ENCODE measurements around the gene DIAPH1.

DIAPH1 gene

GRCh38 chr5:141637123-141637766, 18.4 kb upstream of the DIAPH1 start:
- peaks cover 5% of the 10 kb centered on the region for H3K4me1 ChIP-seq (ENCODE audit: insufficient read depth, poor library complexity, severe bottlenecking)
- ATAC-seq (ENCODE audit: low read depth) = peak; percentile 48

GRCh38 chr5:141636413-141637122, 17.8 kb upstream of the DIAPH1 start, which contains the start of the genes HDAC3 and RELL2:
Gene HDAC3, minus strand, starts transcription at chr5:141636849. Its CDS starts 59 bp downstream, at chr5:141636790.
Gene RELL2, plus strand, starts transcription at chr5:141636997. Its CDS starts 1,229 bp downstream, at chr5:141638226.
- peak within 1 kb of the TSS; percentile 38 for H3K27ac ChIP-seq (ENCODE audit: poor library complexity, severe bottlenecking)
- peak; percentile 96 for DNase-seq (ENCODE audit: low spot score)
- H3K4me3 ChIP-seq (ENCODE audit: severe bottlenecking) = peak within 1 kb of the TSS; percentile 71
- H3K27me3 ChIP-seq (ENCODE audit: insufficient read depth, poor library complexity, severe bottlenecking) = no peaks in the 10 kb centered on the region
- peaks cover 5% of the 10 kb centered on the region for H3K4me1 ChIP-seq (ENCODE audit: insufficient read depth, poor library complexity, severe bottlenecking)
- no peaks in the 10 kb centered on the region for H3K9me3 ChIP-seq (ENCODE audit: severe bottlenecking)
- no peak for TF ChIP-seq CTCF (IDR thresholded peaks at IDR 0.05; ENCODE audit: poor library complexity, severe bottlenecking)
- peaks cover 29% of the 10 kb centered on the region for H3K36me3 ChIP-seq (ENCODE audit: low read depth)
- ATAC-seq (ENCODE audit: low read depth) = peak; percentile 83

More at GRCh38 chr5:141637123-141637766, 18.4 kb upstream of the DIAPH1 start:
- Histone ChIP-seq H3K27me3 (ENCODE audit: insufficient read depth, poor library complexity, severe bottlenecking) (no peaks in the 10 kb centered on the region), H3K36me3 (ENCODE audit: low read depth) (peaks cover 25% of the 10 kb centered on the region), H3K9me3 (ENCODE audit: severe bottlenecking) (no peaks in the 10 kb centered on the region), H3K4me3 (ENCODE audit: severe bottlenecking) (peak overlapping the region; percentile 71), H3K27ac (ENCODE audit: poor library complexity, severe bottlenecking) (peak overlapping the region; percentile 38)
- DNase-seq (ENCODE audit: low spot score) = no peak
- TF ChIP-seq CTCF (IDR thresholded peaks at IDR 0.05; ENCODE audit: poor library complexity, severe bottlenecking) = no peak

- peaks cover 5% of the 10 kb centered on the region for H3K4me1 ChIP-seq (ENCODE audit: insufficient read depth, poor library complexity, severe bottlenecking)
- DNase-seq (ENCODE audit: low spot score) (no peak), ATAC-seq (ENCODE audit: low read depth) (no peak)
- peaks cover 34% of the 10 kb centered on the region for H3K36me3 ChIP-seq (ENCODE audit: low read depth)
- H3K9me3 ChIP-seq (ENCODE audit: severe bottlenecking) = no peaks in the 10 kb centered on the region
- peak overlapping the region; percentile 38 for H3K27ac ChIP-seq (ENCODE audit: poor library complexity, severe bottlenecking)
- H3K27me3 ChIP-seq (ENCODE audit: insufficient read depth, poor library complexity, severe bottlenecking) = no peaks in the 10 kb centered on the region
- H3K4me3 ChIP-seq (ENCODE audit: severe bottlenecking) = peak overlapping the region; percentile 71
- no peak for TF ChIP-seq CTCF (IDR thresholded peaks at IDR 0.05; ENCODE audit: poor library complexity, severe bottlenecking)
Observed at GRCh38 chr5:141636106-141636412, 17.3 kb upstream of the DIAPH1 start.

GRCh38 chr5:141635646-141636045, 16.8 kb upstream of the DIAPH1 start:
- H3K27ac ChIP-seq (ENCODE audit: poor library complexity, severe bottlenecking) = no peak overlapping the region
- H3K27me3 ChIP-seq (ENCODE audit: insufficient read depth, poor library complexity, severe bottlenecking) = no peaks in the 10 kb centered on the region
- peaks cover 38% of the 10 kb centered on the region for H3K36me3 ChIP-seq (ENCODE audit: low read depth)
- H3K9me3 ChIP-seq (ENCODE audit: severe bottlenecking) = no peaks in the 10 kb centered on the region
- ATAC-seq (ENCODE audit: low read depth) (no peak), DNase-seq (ENCODE audit: low spot score) (no peak)
- H3K4me1 ChIP-seq (ENCODE audit: insufficient read depth, poor library complexity, severe bottlenecking) = peaks cover 5% of the 10 kb centered on the region
- TF ChIP-seq CTCF (IDR thresholded peaks at IDR 0.05; ENCODE audit: poor library complexity, severe bottlenecking) = no peak
- H3K4me3 ChIP-seq (ENCODE audit: severe bottlenecking) = peak overlapping the region; percentile 71

GRCh38 chr5:141634720-141635119, 15.9 kb upstream of the DIAPH1 start:
- ATAC-seq (ENCODE audit: low read depth) (no peak), DNase-seq (ENCODE audit: low spot score) (no peak)
- H3K36me3 ChIP-seq (ENCODE audit: low read depth) = peaks cover 46% of the 10 kb centered on the region
- H3K4me3 ChIP-seq (ENCODE audit: severe bottlenecking) = no peak overlapping the region
- no peaks in the 10 kb centered on the region for H3K9me3 ChIP-seq (ENCODE audit: severe bottlenecking)
- H3K27ac ChIP-seq (ENCODE audit: poor library complexity, severe bottlenecking) = no peak overlapping the region
- no peaks in the 10 kb centered on the region for H3K27me3 ChIP-seq (ENCODE audit: insufficient read depth, poor library complexity, severe bottlenecking)
- TF ChIP-seq CTCF (IDR thresholded peaks at IDR 0.05; ENCODE audit: poor library complexity, severe bottlenecking) = no peak
- peaks cover 5% of the 10 kb centered on the region for H3K4me1 ChIP-seq (ENCODE audit: insufficient read depth, poor library complexity, severe bottlenecking)

All from RWPE2 (cell line).